ENCODE data around the gene SNX10.

The SNX10 gene

DNA sequence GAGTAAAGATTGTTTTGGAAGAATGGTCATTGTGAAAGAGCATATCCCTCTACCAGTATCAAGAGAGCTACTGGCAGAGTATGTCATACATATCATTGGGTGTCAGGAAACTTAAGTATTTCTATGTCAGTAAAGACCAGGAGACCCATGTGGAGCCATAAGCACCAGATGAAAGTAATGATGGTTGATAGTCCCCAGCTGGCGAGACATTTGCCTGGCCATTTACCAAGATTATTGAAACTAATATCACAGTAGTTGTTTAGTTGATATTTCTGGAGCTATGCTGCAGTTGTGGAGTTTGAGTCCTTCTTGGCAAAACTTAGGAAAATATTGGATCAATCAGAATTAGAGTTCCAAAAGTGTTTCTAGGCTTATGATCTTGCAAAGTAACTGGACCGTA is 114.8 kb downstream of the SNX10 start:
- no peak for TF ChIP-seq GATA3 (IDR thresholded peaks at IDR 0.05; ENCODE audit: low read depth, low read length)
- no peak for TF ChIP-seq GATA2 (IDR thresholded peaks at IDR 0.05; ENCODE audit: low read depth, low read length)

DNA sequence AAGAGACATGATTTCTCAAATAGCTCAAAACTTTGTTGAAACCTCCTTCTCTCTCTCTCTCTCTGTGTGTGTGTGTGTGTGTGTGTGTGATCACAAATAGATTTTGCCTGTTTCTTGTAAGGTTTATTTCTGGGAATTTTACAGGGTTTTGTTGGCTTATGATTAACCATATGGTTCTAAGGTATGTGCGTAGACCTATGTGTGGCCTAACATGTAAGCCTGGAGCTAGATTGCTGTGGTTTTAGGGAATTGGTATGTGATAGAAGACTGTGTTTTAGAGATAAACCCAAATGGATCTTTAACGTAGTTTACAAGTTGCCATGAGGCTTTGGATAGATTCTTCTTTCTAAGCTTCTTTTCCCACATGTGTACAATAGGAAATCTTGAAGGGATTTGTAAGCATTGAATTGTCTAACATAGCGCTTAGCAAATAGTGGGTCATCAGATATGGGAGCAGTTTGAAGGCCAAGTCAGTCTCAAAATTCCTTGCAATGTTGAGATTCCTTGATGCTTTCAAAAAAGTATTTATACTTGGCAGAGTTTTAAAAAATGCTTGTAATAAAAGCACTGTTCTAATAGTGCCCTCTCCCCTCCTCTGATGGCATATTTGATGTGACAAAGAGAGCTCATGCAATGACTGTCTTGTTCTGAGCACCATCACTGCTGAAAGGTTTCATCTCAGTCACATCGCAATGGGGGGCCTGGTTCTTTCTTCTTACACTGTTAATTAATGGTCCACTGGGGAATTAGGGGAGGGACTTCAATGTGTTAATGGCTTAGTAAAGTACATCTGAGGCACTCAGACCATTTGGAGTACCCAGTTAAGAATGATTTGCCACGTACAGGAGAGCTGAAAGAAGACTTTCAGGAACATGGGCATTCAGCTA is 118.2 kb downstream of the SNX10 start:
- TF ChIP-seq GATA2 (IDR thresholded peaks at IDR 0.05; ENCODE audit: low read depth, low read length), result no peak
- TF ChIP-seq GATA3 (IDR thresholded peaks at IDR 0.05; ENCODE audit: low read depth, low read length), result no peak

DNA sequence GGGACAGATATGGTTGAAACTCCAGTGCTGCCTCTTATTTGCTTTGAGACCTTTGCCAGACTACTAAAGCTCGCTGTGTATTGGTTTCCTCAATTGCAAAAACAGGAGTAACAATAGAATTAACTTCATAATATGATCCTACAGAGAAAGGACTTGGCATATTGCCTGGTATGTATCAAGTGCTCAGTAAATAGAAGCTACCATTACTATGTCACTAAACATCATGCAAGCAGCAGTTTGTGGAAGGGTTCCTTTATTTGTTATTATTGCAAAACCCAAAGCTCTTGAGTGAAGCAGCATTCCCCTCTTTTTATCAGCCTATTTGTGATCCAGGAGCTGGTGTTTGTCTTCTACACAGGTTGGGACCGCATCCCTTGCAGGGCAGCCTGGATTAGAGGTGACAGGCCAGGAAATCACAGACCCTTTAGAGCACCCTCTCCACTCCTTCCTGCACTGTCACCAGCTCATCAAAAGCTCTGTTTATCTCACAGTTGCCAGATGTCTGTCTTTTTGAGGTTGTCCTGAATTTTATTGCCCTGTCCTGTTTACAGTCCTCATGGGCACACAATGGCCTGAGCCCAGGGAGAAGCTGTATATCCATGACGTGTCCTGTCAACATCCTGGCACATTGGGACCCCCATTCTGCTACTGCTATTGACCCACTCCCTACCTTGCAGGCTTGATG is 121.5 kb downstream of the SNX10 start:
- TF ChIP-seq GATA2 (IDR thresholded peaks at IDR 0.05; ENCODE audit: low read depth, low read length) (no peak), GATA3 (IDR thresholded peaks at IDR 0.05; ENCODE audit: low read depth, low read length) (no peak)

DNA sequence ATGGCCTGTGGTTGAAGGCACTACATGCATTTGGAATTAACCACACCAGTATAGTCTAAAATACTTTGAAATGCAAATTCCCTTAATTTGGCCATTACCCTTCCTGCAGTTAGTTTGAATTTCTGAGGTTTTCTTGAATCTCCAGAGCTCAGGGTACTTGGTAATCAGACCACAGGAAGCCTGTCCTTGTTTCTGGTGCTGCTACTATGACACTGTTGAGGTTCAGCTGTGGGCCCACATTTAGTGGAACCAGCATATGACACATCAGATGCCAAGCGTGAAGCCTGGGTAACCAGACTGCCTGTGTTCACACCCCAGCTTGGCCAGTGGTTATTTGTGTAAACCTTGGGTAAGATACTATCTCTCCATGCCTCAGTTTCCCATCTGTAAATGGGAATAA is 124.3 kb downstream of the SNX10 start:
- TF ChIP-seq GATA2 (IDR thresholded peaks at IDR 0.05; ENCODE audit: low read depth, low read length) (no peak), GATA3 (IDR thresholded peaks at IDR 0.05; ENCODE audit: low read depth, low read length) (no peak)

DNA sequence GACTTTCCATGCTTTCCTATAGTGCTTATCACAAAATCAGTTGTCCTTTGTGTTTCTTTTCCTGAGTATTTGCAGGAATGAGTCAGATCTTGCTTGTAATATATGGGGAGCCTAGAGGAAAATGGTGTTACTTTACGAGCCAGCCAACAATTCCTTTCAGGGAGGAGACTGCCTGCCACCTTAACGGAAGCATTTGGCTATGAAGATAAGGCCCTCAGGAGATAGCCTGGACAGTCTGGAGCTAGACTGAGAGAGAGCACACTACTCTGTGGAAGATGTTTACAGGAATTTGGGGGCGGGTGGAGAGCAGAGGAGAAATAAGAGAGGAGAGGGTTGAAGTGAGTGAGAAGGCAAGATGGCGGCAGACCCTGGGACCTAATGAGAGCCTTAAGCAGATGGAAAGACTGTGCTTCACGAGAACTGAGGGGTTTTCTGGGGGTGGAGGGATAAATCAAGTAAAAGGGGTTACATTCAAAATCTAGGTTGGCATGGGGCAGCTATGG is 126.3 kb downstream of the SNX10 start:
- no peak for TF ChIP-seq GATA2 (IDR thresholded peaks at IDR 0.05; ENCODE audit: low read depth, low read length)
- TF ChIP-seq GATA3 (IDR thresholded peaks at IDR 0.05; ENCODE audit: low read depth, low read length), result no peak

DNA sequence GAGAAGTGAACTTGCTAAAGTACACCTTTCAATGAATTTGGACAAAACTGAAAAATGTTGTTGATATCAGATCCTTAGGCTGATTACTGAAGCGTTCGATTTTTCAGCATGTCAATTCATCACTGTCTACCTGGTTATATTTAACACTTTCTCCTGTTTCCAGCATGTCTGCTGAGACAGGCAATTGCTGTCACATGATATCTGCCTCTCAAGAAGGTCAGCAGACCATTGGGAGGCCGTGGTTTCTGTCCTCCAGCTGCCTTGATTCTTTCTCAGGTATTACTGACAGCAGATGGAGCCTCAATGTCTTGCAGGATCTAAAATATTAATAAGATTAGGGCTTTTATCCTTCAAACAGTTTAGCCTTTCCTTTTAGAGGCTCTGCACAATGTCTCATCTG is 127.5 kb downstream of the SNX10 start:
- TF ChIP-seq GATA3 (IDR thresholded peaks at IDR 0.05; ENCODE audit: low read depth, low read length) (no peak), GATA2 (IDR thresholded peaks at IDR 0.05; ENCODE audit: low read depth, low read length) (no peak)

- TF ChIP-seq GATA2 (IDR thresholded peaks at IDR 0.05; ENCODE audit: low read depth, low read length) (no peak), GATA3 (IDR thresholded peaks at IDR 0.05; ENCODE audit: low read depth, low read length) (no peak)
Observed at GRCh38 chr7:26420422-26421019, 128.9 kb downstream of the SNX10 start.

DNA sequence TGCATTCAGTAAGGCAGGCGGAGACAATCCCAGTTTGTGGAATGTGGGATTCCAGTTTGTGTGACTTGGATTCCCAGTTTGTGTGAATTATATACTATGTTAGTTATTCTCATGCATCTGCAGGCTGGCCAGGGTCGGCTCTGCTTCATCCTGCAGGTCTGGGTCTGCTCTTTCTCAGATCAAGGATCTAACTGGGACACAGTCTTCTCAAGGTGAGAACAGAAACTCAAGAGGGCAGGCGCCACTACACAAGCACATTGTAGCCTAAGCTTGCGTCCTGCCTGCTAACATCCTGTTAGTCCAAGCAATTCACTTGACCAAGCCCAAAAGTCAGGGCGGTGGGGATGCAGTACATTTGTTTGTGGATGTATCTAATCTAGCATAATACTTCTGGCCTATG is 131.1 kb downstream of the SNX10 start:
- no peak for TF ChIP-seq GATA2 (IDR thresholded peaks at IDR 0.05; ENCODE audit: low read depth, low read length)
- no peak for TF ChIP-seq GATA3 (IDR thresholded peaks at IDR 0.05; ENCODE audit: low read depth, low read length)

DNA sequence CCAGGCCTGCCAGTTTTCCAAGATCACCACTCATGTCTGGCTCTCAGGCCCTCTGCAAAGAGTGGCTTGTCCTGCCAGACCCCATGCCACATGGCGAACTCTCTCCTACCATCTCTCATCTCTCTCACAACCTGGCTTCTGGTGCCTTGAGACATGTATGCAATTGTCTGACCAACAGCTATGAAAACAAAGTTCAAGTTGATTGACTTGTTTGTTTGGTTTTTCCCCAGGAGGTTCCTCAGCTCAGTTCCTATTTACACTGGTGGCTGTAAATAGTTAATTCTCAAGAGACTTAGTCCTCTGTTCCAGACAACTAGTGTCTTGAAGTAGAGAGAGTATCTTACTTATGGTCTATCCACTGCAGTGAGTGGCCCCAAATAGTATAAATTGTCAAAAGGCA is 131.8 kb downstream of the SNX10 start:
- TF ChIP-seq GATA2 (IDR thresholded peaks at IDR 0.05; ENCODE audit: low read depth, low read length) (no peak), GATA3 (IDR thresholded peaks at IDR 0.05; ENCODE audit: low read depth, low read length) (no peak)

All from SH-SY5Y (cell line).